Mucosa of stomach (tissue), 1 donor: ENCODE measurements around the gene ZNF655.
A peak's percentile ranks its signal among the peaks of the same experiment; 100 is the strongest.

Experiments used
- H3K27me3 ChIP-seq: one replicate; pipeline ENCODE4 v1.7.0; 2013; ENCODE audit warnings: mild to moderate bottlenecking, low read length; ENCODE audit not compliant: control insufficient read depth, insufficient read depth
- H3K36me3 ChIP-seq: one replicate; pipeline ENCODE4 v1.7.0; 2013; ENCODE audit warnings: low read length; ENCODE audit not compliant: control insufficient read depth, insufficient read depth
- H3K4me1 ChIP-seq: one replicate; pipeline ENCODE4 v1.7.0; 2013; ENCODE audit warnings: mild to moderate bottlenecking, low read length; ENCODE audit not compliant: control insufficient read depth, insufficient read depth
- H3K4me3 ChIP-seq: one replicate; pipeline ENCODE4 v1.7.0; 2013; ENCODE audit warnings: low read length
- H3K9ac ChIP-seq: one replicate; pipeline ENCODE4 v1.7.0; 2013; ENCODE audit warnings: mild to moderate bottlenecking, low read length, moderate library complexity
- H3K9me3 ChIP-seq: one replicate; pipeline ENCODE4 v1.7.0; 2013; ENCODE audit warnings: mild to moderate bottlenecking, low read length, moderate library complexity; ENCODE audit not compliant: control insufficient read depth
- donor health status: Pancreatic carcinoma.

Gene ZNF655, protein sequence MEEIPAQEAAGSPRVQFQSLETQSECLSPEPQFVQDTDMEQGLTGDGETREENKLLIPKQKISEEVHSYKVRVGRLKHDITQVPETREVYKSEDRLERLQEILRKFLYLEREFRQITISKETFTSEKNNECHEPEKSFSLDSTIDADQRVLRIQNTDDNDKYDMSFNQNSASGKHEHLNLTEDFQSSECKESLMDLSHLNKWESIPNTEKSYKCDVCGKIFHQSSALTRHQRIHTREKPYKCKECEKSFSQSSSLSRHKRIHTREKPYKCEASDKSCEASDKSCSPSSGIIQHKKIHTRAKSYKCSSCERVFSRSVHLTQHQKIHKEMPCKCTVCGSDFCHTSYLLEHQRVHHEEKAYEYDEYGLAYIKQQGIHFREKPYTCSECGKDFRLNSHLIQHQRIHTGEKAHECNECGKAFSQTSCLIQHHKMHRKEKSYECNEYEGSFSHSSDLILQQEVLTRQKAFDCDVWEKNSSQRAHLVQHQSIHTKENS

GRCh38 chr7:99558306-99559174 is at the start of gene ZNF655:
Gene ZNF655 (plus strand): TSS chr7:99558642. CDS start chr7:99560560, 1,918 bp downstream.
- H3K27me3 ChIP-seq, result no peaks in the 10 kb centered on the region
- H3K9me3 ChIP-seq, result no peaks in the 10 kb centered on the region
- H3K36me3 ChIP-seq, result peaks cover 9% of the 10 kb centered on the region
- peaks cover 14% of the 10 kb centered on the region for H3K4me1 ChIP-seq
- H3K4me3 ChIP-seq, result peak within 1 kb of the TSS; percentile 79
- peak within 1 kb of the TSS; percentile 97 for H3K9ac ChIP-seq

DNA sequence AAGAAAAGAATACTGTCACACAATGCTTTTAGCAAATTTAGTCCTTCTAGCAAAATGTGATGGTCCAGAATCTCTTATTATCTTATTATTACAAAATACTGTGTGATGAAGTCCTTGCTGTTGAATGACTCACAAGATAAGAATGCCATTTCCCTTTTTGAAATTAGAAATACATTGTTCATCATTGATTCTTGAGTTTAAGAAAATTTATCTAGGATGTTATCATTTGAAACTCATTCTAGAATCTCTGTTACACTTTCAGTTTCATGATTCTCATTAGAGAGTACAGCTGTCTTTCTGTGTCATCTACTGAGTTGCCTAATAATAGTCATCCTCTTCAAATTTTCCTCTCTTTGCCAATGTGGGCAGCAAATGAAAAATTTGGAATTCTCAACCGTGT is 44.4 kb upstream of the ZNF655 start:
- Histone ChIP-seq H3K9me3 (no peaks in the 10 kb centered on the region), H3K9ac (no peak overlapping the region), H3K36me3 (no peaks in the 10 kb centered on the region), H3K4me1 (no peaks in the 10 kb centered on the region), H3K4me3 (no peak overlapping the region), H3K27me3 (no peaks in the 10 kb centered on the region)

DNA sequence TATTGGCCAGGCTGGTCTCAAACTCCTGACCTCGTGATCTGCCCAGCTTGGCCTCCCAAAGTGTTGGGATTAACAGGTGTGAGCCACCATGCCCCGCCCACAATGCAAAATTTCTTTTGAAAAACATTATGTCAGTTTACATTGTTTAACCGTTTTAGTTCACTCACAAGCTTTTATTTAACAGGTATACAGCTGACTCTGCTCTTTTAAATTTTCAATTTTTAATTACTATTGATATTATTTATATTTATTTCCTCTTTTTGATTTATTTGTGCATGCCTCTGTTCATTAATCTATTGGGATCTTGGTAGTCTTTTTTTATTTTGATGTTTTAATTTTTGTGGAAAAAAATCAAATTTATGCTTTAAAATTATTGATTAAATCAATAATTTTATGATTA is 37.0 kb upstream of the ZNF655 start:
- Histone ChIP-seq H3K36me3 (no peaks in the 10 kb centered on the region), H3K27me3 (no peaks in the 10 kb centered on the region), H3K4me3 (no peak overlapping the region)

GRCh38 chr7:99525713-99526440 is 32.6 kb upstream of the ZNF655 start:
- Histone ChIP-seq H3K9ac (no peak overlapping the region), H3K4me1 (no peaks in the 10 kb centered on the region), H3K9me3 (no peaks in the 10 kb centered on the region), H3K36me3 (peaks cover 1% of the 10 kb centered on the region), H3K27me3 (no peaks in the 10 kb centered on the region), H3K4me3 (no peak overlapping the region)

More for the DNA sequence above, 37.0 kb upstream of the ZNF655 start:
- Histone ChIP-seq H3K9ac (no peak overlapping the region), H3K9me3 (no peaks in the 10 kb centered on the region), H3K4me1 (no peaks in the 10 kb centered on the region)

DNA sequence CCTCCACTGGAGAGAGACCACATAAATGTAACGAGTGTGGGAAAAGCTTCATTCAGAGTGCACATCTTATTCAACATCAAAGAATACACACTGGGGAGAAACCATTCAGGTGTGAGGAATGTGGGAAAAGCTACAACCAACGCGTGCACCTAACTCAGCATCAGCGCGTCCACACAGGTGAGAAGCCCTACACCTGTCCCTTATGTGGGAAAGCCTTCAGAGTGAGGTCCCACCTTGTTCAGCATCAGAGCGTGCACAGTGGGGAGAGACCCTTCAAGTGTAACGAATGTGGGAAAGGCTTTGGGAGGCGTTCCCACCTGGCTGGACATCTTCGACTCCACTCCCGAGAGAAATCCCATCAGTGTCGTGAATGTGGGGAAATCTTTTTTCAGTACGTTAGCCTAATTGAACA is 27.1 kb upstream of the ZNF655 start:
- Histone ChIP-seq H3K4me1 (no peaks in the 10 kb centered on the region), H3K27me3 (no peaks in the 10 kb centered on the region), H3K9ac (no peak overlapping the region), H3K4me3 (no peak overlapping the region), H3K9me3 (peaks cover 13% of the 10 kb centered on the region), H3K36me3 (peaks cover 12% of the 10 kb centered on the region)

- H3K9ac ChIP-seq, result no peak overlapping the region
- H3K27me3 ChIP-seq, result no peaks in the 10 kb centered on the region
- H3K4me3 ChIP-seq, result no peak overlapping the region
- peaks cover 13% of the 10 kb centered on the region for H3K9me3 ChIP-seq
- H3K4me1 ChIP-seq, result no peaks in the 10 kb centered on the region
- H3K36me3 ChIP-seq, result peaks cover 12% of the 10 kb centered on the region
Measured at GRCh38 chr7:99535667-99536066, 22.8 kb upstream of the ZNF655 start.

DNA sequence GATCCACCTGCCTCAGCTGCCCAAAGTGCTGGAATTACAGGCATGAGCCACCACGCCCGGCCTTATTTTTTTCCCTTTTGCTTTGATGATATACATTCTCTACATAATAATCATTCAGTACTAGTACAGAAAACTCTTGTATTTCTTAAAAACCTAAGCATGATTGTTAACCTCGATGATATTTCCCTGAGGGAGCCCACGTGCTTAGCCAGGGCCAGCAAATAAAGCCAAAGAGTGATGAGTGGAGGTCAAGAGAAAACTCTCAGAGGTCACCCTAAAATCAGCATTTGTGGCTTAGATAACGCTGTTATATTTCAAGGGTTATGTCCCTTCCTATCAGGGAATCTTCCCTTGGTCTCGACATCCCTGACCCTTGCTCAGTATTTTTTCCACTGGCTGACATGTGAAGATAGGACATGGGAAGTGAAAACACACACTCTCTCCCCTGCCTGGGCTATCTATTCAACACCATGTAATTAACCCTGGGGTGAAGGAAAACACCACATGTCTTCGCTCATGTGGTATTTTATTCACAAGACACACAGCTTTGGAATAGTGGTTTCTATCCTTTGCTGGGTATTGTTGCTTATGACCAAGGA is 19.1 kb upstream of the ZNF655 start:
- Histone ChIP-seq H3K9me3 (no peaks in the 10 kb centered on the region), H3K4me1 (no peaks in the 10 kb centered on the region)

DNA sequence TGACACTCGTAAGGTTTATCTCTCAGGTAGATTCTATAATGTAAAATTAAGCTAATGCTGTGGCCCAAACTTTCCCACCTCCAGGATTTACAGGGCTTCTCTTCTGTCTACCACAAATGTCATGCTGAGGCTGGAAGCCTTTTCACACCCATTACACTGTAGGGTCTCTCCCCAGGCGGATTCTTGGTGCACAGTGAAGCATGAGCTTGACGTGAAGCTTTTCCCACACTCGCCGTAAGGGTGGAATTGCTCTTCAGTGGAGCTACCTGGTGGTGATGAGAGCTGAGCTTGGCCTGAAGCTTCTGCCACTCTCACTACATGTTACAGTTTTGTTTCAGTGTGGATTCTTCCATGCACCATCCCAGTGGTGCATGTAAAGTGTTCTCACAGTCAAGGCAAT is 17.9 kb upstream of the ZNF655 start:
- Histone ChIP-seq H3K9ac (no peak overlapping the region), H3K36me3 (no peaks in the 10 kb centered on the region), H3K4me3 (no peak overlapping the region), H3K4me1 (no peaks in the 10 kb centered on the region), H3K27me3 (no peaks in the 10 kb centered on the region), H3K9me3 (no peaks in the 10 kb centered on the region)

More for the DNA sequence above, 19.1 kb upstream of the ZNF655 start:
- no peaks in the 10 kb centered on the region for H3K27me3 ChIP-seq
- H3K36me3 ChIP-seq, result no peaks in the 10 kb centered on the region
- no peak overlapping the region for H3K9ac ChIP-seq
- no peak overlapping the region for H3K4me3 ChIP-seq

GRCh38 chr7:99541212-99541611 is 17.2 kb upstream of the ZNF655 start:
- Histone ChIP-seq H3K36me3 (no peaks in the 10 kb centered on the region), H3K9ac (no peak overlapping the region), H3K4me1 (no peaks in the 10 kb centered on the region), H3K27me3 (no peaks in the 10 kb centered on the region), H3K4me3 (no peak overlapping the region), H3K9me3 (no peaks in the 10 kb centered on the region)

GRCh38 chr7:99543081-99543671 is 15.3 kb upstream of the ZNF655 start:
- H3K9me3 ChIP-seq, result no peaks in the 10 kb centered on the region
- no peak overlapping the region for H3K4me3 ChIP-seq
- no peaks in the 10 kb centered on the region for H3K4me1 ChIP-seq
- no peaks in the 10 kb centered on the region for H3K36me3 ChIP-seq
- H3K9ac ChIP-seq, result no peak overlapping the region
- H3K27me3 ChIP-seq, result no peaks in the 10 kb centered on the region

DNA sequence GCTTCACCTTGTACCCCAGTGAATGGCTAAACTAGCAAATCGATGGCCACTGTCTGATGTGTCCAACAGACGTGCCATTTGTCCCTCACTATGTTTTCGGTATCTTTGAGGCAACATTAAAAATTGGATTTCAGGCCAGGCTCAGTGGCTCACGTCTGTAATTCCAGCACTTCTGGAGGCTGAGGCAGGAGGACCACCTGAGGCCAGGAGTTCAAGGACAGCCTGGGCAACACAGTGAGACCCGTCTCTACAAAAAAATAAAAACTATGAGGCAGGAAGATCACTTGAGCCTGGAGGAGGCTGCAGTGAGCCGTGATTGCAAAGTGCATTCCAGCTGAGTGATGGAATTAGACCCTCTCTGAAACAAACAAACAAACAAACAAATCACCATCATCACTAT is 14.5 kb upstream of the ZNF655 start:
- Histone ChIP-seq H3K36me3 (no peaks in the 10 kb centered on the region), H3K4me3 (no peak overlapping the region), H3K9ac (no peak overlapping the region), H3K27me3 (no peaks in the 10 kb centered on the region), H3K4me1 (no peaks in the 10 kb centered on the region), H3K9me3 (no peaks in the 10 kb centered on the region)
